HCT116 (cell line): ENCODE results near the gene DYDC2. TPM values are rescaled to one million over a fixed set of nuclear protein-coding genes. Genes with fewer than 3 reads are reported as not detected.

Source experiments
- ATAC-seq: fragments of 200-7000 bp; cut with Tn5 transposase; 2 replicates; pipeline ENCODE4 v1.9.1; 2020; ENCODE audit warnings: mild to moderate bottlenecking, moderate library complexity
- BruUV-seq: library from RNA; stranded (reverse); fragments of 400-500 nt; replicated peaks from 2 replicates; lab custom pipeline; 2021; lab: Mats Ljungman, UMichigan
- CTCF ChIA-PET: fragments of 300-600 bp; sonication (Branson Sonifier 250); formaldehyde crosslinking; loops from one replicate; lab custom pipeline; 2021; ENCODE audit warnings: antibody characterized with exemption; lab: Charles Lee
- POLR2A ChIA-PET: fragments of 300-600, 350-600 bp; sonication (Branson Sonifier 250); formaldehyde crosslinking; loops from one replicate; lab custom pipeline; 2021; ENCODE audit warnings: antibody characterized with exemption; lab: Charles Lee
- RAD21 ChIA-PET, 2 experiments: fragments of 300-600 bp; sonication (Branson Sonifier 250); formaldehyde crosslinking; loops; one replicate each; lab custom pipeline; 2023; ENCODE audit warnings: low total read pairs in 2 of 2; ENCODE audit not compliant: uncharacterized antibody in 2 of 2, unreplicated experiment in 2 of 2, low non-redundant PET in 1 of 2; lab: Charles Lee
- DNase-seq: peaks from one replicate; pipeline ENCODE4 v3.0.0-alpha.2; 2010; ENCODE audit warnings: low read depth, low spot score
- H2AFZ ChIP-seq: fragments of 200-600 bp; shearing (Covaris generic), sonication (generic); 2 replicates; pipeline ENCODE4 v1.6.1; 2017; ENCODE audit warnings: low read depth, mixed run types, mixed read lengths, antibody characterized with exemption, low read length; ENCODE audit not compliant: poor library complexity, severe bottlenecking
- H3K27ac ChIP-seq: 2 replicates; pipeline ENCODE4 v1.5.1; 2012; ENCODE audit warnings: low read depth, low read length
- H3K27me3 ChIP-seq: fragments of 200-600 bp; sonication (generic); 2 replicates; pipeline ENCODE4 v1.6.1; 2016; ENCODE audit warnings: mixed run types, low read length, mixed read lengths; ENCODE audit not compliant: insufficient read depth
- H3K36me3 ChIP-seq, 2 experiments: fragments of 200-500 bp in 1 of 2; fragments of 200-600 bp in 1 of 2; sonication (Bioruptor generic) in 1 of 2; sonication (generic) in 1 of 2; 2 replicates each; pipeline versions ENCODE4 v1.5.1 to v1.6.1; 2014 to 2016; ENCODE audit warnings: low read length in 2 of 2, inconsistent platforms in 1 of 2, mixed read lengths in 1 of 2, mixed run types in 1 of 2; ENCODE audit not compliant: insufficient read depth in 2 of 2, control insufficient read depth in 1 of 2
- H3K4me1 ChIP-seq, 2 experiments: fragments of 200-600 bp in 1 of 2; sonication (generic) in 1 of 2; 2 replicates each; pipeline versions ENCODE4 v1.5.1 to v1.6.1; 2012 to 2017; ENCODE audit warnings: low read length in 2 of 2, inconsistent platforms in 1 of 2, mild to moderate bottlenecking in 1 of 2, mixed read lengths in 1 of 2, mixed run types in 1 of 2, moderate library complexity in 1 of 2; ENCODE audit not compliant: insufficient read depth in 2 of 2, control insufficient read depth in 1 of 2
- H3K4me2 ChIP-seq: fragments of 200-600 bp; sonication (generic); 2 replicates; pipeline ENCODE4 v1.6.1; 2017; ENCODE audit warnings: mixed run types, low read length, mixed read lengths
- H3K4me3 ChIP-seq, 2 experiments: fragments of 200-600 bp in 1 of 2; sonication (generic) in 1 of 2; replicated peaks in 1 of 2; 2 replicates each; pipeline ENCODE4 v1.5.1; 2011 to 2016; ENCODE audit warnings: low read length in 2 of 2, control low read depth in 1 of 2, low read depth in 1 of 2, mild to moderate bottlenecking in 1 of 2, mixed read lengths in 1 of 2, mixed run types in 1 of 2
- H3K79me2 ChIP-seq: fragments of 200-600 bp; sonication (generic); 2 replicates; pipeline ENCODE4 v1.6.1; 2017; ENCODE audit warnings: mild to moderate bottlenecking, mixed run types, low read length, moderate library complexity, mixed read lengths; ENCODE audit not compliant: insufficient read depth
- H3K9ac ChIP-seq: fragments of 200-600 bp; sonication (generic); 2 replicates; pipeline ENCODE4 v1.6.1; 2016; ENCODE audit warnings: low read length, mixed read lengths
- H3K9me2 ChIP-seq: fragments of 200-600 bp; sonication (generic), shearing (Covaris generic); 2 replicates; pipeline ENCODE4 v1.6.1; 2017; ENCODE audit warnings: mixed run types, mild to moderate bottlenecking, moderate library complexity; ENCODE audit not compliant: insufficient read depth
- H3K9me3 ChIP-seq, 2 experiments: fragments of 200-500 bp in 1 of 2; fragments of 200-600 bp in 1 of 2; sonication (Bioruptor generic) in 1 of 2; sonication (generic) in 1 of 2; 2 replicates each; pipeline ENCODE4 v1.6.1; 2014 to 2017; ENCODE audit warnings: low read length in 2 of 2, mixed read lengths in 2 of 2, inconsistent platforms in 1 of 2, low read depth in 1 of 2, mild to moderate bottlenecking in 1 of 2, mixed run types in 1 of 2, moderate library complexity in 1 of 2; ENCODE audit not compliant: control insufficient read depth in 1 of 2, insufficient read depth in 1 of 2
- H4K20me1 ChIP-seq: fragments of 200-600 bp; sonication (generic), shearing (Covaris generic); 2 replicates; pipeline ENCODE4 v1.6.1; 2017; ENCODE audit warnings: mixed run types, mild to moderate bottlenecking, moderate library complexity; ENCODE audit not compliant: insufficient read depth
- ATF3 ChIP-seq: IDR thresholded peaks from 2 replicates; pipeline ENCODE4 v1.6.1; 2012
- CEBPB ChIP-seq: IDR thresholded peaks from 2 replicates; pipeline ENCODE4 v1.6.1; 2012; ENCODE audit warnings: low read depth
- EGR1 ChIP-seq: IDR thresholded peaks from 2 replicates; pipeline ENCODE4 v1.6.1; 2012; ENCODE audit warnings: low read depth
- FOSL1 ChIP-seq: IDR thresholded peaks from 2 replicates; pipeline ENCODE4 v1.6.1; 2012; ENCODE audit warnings: low read depth
- JUND ChIP-seq: IDR thresholded peaks from 2 replicates; pipeline ENCODE4 v1.6.1; 2012
- POLR2A ChIP-seq: IDR thresholded peaks from 2 replicates; pipeline ENCODE4 v1.7.0; 2011; ENCODE audit warnings: borderline replicate concordance; ENCODE audit not compliant: insufficient read depth, insufficient read length; ENCODE audit errors: extremely low read depth
- SIN3A ChIP-seq: IDR thresholded peaks from 2 replicates; pipeline ENCODE4 v1.6.1; 2012; ENCODE audit warnings: low read depth
- ZFX ChIP-seq: fragments of 450-650 bp; IDR thresholded peaks from 2 replicates; pipeline ENCODE4 v1.6.1; 2017
- intact Hi-C: fragments of 100-400 bp; cut with micrococcal nuclease; formaldehyde crosslinking; loops from 2 replicates; pipeline ENCODE4 v1.10.0; 2022
- total RNA-seq: library from RNA; stranded (reverse); gene quantifications from one replicate; pipeline ENCODE4 v1.2.1, GENCODE V29; 2021; ENCODE audit not compliant: unreplicated experiment

Gene DYDC2
- total RNA-seq, 1 experiment from 2014 or later, result not detected

GRCh38 chr10:80406204-80406603, 49.6 kb downstream of the DYDC2 start:
- ChIA-PET POLR2A (no interaction called here), CTCF (interaction anchor here (1.1 to 2.2 kb wide), 3 partner anchors 28 to 99 kb away, joined by 3 to 13 read pairs (median 3); no protein-coding TSS in a partner anchor), RAD21 (no interaction called here)
- TF ChIP-seq ATF3 (no peak), CEBPB (no peak), JUND (no peak), SIN3A (no peak), FOSL1 (no peak), ZFX (no peak), POLR2A (no peak), EGR1 (no peak)
- H3K4me3 ChIP-seq, result no peak overlapping the region
- no peaks in the 10 kb centered on the region for H3K79me2 ChIP-seq
- DNase-seq (no peak), ATAC-seq (no peak)
- no peaks in the 10 kb centered on the region for H3K9me2 ChIP-seq
- H4K20me1 ChIP-seq, result no peaks in the 10 kb centered on the region
- no peak overlapping the region for H3K9ac ChIP-seq
- peaks cover 3 to 12% of the 10 kb centered on the region in 2 experiments; a peak in 3 of 4 replicates for H3K4me1 ChIP-seq
- H2AFZ ChIP-seq, result no peak overlapping the region
- intact Hi-C loops, result no loop called here
- H3K4me2 ChIP-seq, result no peak overlapping the region
- no TSS peak for BruUV-seq
- no peaks in the 10 kb centered on the region for H3K27me3 ChIP-seq
- H3K27ac ChIP-seq, result no peak overlapping the region
- H3K36me3 ChIP-seq, result no peaks in the 10 kb centered on the region
- no peaks in the 10 kb centered on the region for H3K9me3 ChIP-seq

GRCh38 chr10:80407812-80408241, 51.2 kb downstream of the DYDC2 start:
- H3K4me2 ChIP-seq, result peak overlapping the region; percentile 83
- H3K4me1 ChIP-seq, result peaks cover 3 to 12% of the 10 kb centered on the region in 2 experiments; a peak in 3 of 4 replicates
- H3K36me3 ChIP-seq, result no peaks in the 10 kb centered on the region
- no peaks in the 10 kb centered on the region for H3K79me2 ChIP-seq
- peak; percentile 77 for ATAC-seq
- intact Hi-C loops, result no loop called here
- H4K20me1 ChIP-seq, result no peaks in the 10 kb centered on the region
- ChIA-PET CTCF (interaction anchor here (0.6 to 2.2 kb wide), 5 partner anchors 29 to 188 kb away, joined by 3 to 13 read pairs (median 3); no protein-coding TSS in a partner anchor), POLR2A (interaction anchor here (0.8 to 1.1 kb wide), 2 partner anchors 9 to 53 kb away, joined by 3 to 5 read pairs; no protein-coding TSS in a partner anchor), RAD21 (no interaction called here)
- peak; percentile 64 for TF ChIP-seq EGR1
- TF ChIP-seq CEBPB, result no peak
- peak overlapping the region; percentile 56 for H2AFZ ChIP-seq
- H3K9me3 ChIP-seq, result no peaks in the 10 kb centered on the region
- TSS peak; percentile 70 for BruUV-seq
- H3K27ac ChIP-seq, result peak overlapping the region; percentile 63
- no peaks in the 10 kb centered on the region for H3K27me3 ChIP-seq
- peak overlapping the region; percentile 43 to 57 for H3K4me3 ChIP-seq
- DNase-seq, result peak; percentile 37
- no peaks in the 10 kb centered on the region for H3K9me2 ChIP-seq
- peak overlapping the region; percentile 51 for H3K9ac ChIP-seq
